Measurements from ENCODE around the gene TRIM9. TPM values are rescaled to one million over a fixed set of nuclear protein-coding genes. Genes with fewer than 3 reads are reported as not detected.

The TRIM9 gene
- total RNA-seq, 1 donor from 2014 or later, result under 0.01 TPM

GRCh38 chr14:50936016-50936340, 158.9 kb downstream of the TRIM9 start:
- peaks cover 16% of the 10 kb centered on the region for H3K36me3 ChIP-seq (ENCODE audit: control insufficient read depth, insufficient read depth, low read length)
- H3K27me3 ChIP-seq (ENCODE audit: control insufficient read depth, insufficient read depth, low read length), result no peaks in the 10 kb centered on the region
- no peak for TF ChIP-seq CTCF (IDR thresholded peaks at IDR 0.05; ENCODE audit: insufficient read depth, low read length, severe bottlenecking)
- DNase-seq (ENCODE audit: low read depth) (peak; percentile 42), FAIRE-seq (peak; percentile 76)
- H3K4me3 ChIP-seq (ENCODE audit: low read depth, low read length), result no peak overlapping the region

- Histone ChIP-seq H3K36me3 (ENCODE audit: control insufficient read depth, insufficient read depth, low read length) (peaks cover 14% of the 10 kb centered on the region), H3K4me3 (ENCODE audit: low read depth, low read length) (no peak overlapping the region), H3K27me3 (ENCODE audit: control insufficient read depth, insufficient read depth, low read length) (no peaks in the 10 kb centered on the region)
- FAIRE-seq, result no peak
- no peak for TF ChIP-seq CTCF (IDR thresholded peaks at IDR 0.05; ENCODE audit: insufficient read depth, low read length, severe bottlenecking)
- DNase-seq (ENCODE audit: low read depth), result no peak
Observed at GRCh38 chr14:50935126-50936015, 159.5 kb downstream of the TRIM9 start.

GRCh38 chr14:50932592-50933495, 162.1 kb downstream of the TRIM9 start:
- Histone ChIP-seq H3K36me3 (ENCODE audit: control insufficient read depth, insufficient read depth, low read length) (peaks cover 17% of the 10 kb centered on the region), H3K27me3 (ENCODE audit: control insufficient read depth, insufficient read depth, low read length) (no peaks in the 10 kb centered on the region), H3K4me3 (ENCODE audit: low read depth, low read length) (no peak overlapping the region)
- DNase-seq (ENCODE audit: low read depth) (no peak), FAIRE-seq (no peak)
- TF ChIP-seq CTCF (IDR thresholded peaks at IDR 0.05; ENCODE audit: insufficient read depth, low read length, severe bottlenecking), result no peak

GRCh38 chr14:50932156-50932555, 162.7 kb downstream of the TRIM9 start:
- TF ChIP-seq CTCF (IDR thresholded peaks at IDR 0.05; ENCODE audit: insufficient read depth, low read length, severe bottlenecking), result no peak
- Histone ChIP-seq H3K36me3 (ENCODE audit: control insufficient read depth, insufficient read depth, low read length) (peaks cover 17% of the 10 kb centered on the region), H3K27me3 (ENCODE audit: control insufficient read depth, insufficient read depth, low read length) (no peaks in the 10 kb centered on the region), H3K4me3 (ENCODE audit: low read depth, low read length) (no peak overlapping the region)
- DNase-seq (ENCODE audit: low read depth) (no peak), FAIRE-seq (no peak)

GRCh38 chr14:50931559-50931958, 163.3 kb downstream of the TRIM9 start:
- no peak overlapping the region for H3K4me3 ChIP-seq (ENCODE audit: low read depth, low read length)
- no peaks in the 10 kb centered on the region for H3K27me3 ChIP-seq (ENCODE audit: control insufficient read depth, insufficient read depth, low read length)
- H3K36me3 ChIP-seq (ENCODE audit: control insufficient read depth, insufficient read depth, low read length), result peaks cover 17% of the 10 kb centered on the region
- TF ChIP-seq CTCF (IDR thresholded peaks at IDR 0.05; ENCODE audit: insufficient read depth, low read length, severe bottlenecking), result no peak
- DNase-seq (ENCODE audit: low read depth) (no peak), FAIRE-seq (no peak)
